GM12865 (cell line): ENCODE results near the gene FBLIM1.

Experiments used
- DNase-seq: peaks from one replicate; pipeline ENCODE4 v3.0.0; 2010; ENCODE audit warnings: low read depth
- H3K4me3 ChIP-seq: 2 replicates; pipeline ENCODE4 v1.5.1; 2011; ENCODE audit warnings: mild to moderate bottlenecking, low read depth, low read length, control low read depth
- TF ChIP-seq, protein P1 (sequence below): IDR thresholded peaks from 2 replicates; pipeline ENCODE4 v1.5.1; 2011; ENCODE audit warnings: low read length, control low read depth, low read depth, inconsistent platforms; ENCODE audit not compliant: insufficient read depth; ENCODE audit errors: missing control alignments

The FBLIM1 gene

DNA sequence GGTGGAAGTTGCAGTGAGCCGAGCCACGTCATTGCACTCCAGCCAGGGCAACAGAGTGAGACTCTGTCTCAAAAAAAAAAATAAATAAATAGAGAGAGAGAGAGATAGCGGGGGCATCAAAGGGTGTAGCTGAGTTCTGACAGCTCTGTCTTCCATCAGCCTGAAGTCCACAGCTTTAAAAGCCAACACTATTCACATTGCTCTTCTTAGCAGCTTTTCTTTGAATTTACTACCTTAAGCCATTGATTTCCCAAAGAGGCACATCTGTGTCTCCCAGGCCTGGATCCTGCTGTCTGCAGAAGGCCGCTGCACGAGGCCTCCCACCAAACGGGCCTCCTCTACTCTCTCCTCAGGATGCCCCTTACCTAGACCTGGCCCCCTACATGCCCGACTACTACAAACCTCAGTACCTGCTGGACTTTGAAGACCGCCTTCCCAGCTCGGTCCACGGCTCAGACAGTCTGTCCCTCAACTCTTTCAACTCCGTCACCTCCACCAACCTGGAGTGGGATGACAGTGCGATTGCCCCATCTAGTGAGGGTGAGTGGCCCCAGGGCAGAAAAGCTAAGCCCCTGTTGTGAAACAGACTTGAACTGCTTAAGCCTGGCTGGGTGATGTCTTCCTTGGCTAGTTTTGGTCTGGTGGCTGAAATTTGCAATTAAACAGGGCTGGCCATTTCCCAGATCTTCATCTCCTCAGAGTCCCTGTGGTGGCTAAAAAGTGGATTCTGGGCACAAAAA is 39.0 kb upstream of the FBLIM1 start:
- DNase-seq = no peak
- no peak overlapping the region for H3K4me3 ChIP-seq
- TF ChIP-seq, protein P1, sequence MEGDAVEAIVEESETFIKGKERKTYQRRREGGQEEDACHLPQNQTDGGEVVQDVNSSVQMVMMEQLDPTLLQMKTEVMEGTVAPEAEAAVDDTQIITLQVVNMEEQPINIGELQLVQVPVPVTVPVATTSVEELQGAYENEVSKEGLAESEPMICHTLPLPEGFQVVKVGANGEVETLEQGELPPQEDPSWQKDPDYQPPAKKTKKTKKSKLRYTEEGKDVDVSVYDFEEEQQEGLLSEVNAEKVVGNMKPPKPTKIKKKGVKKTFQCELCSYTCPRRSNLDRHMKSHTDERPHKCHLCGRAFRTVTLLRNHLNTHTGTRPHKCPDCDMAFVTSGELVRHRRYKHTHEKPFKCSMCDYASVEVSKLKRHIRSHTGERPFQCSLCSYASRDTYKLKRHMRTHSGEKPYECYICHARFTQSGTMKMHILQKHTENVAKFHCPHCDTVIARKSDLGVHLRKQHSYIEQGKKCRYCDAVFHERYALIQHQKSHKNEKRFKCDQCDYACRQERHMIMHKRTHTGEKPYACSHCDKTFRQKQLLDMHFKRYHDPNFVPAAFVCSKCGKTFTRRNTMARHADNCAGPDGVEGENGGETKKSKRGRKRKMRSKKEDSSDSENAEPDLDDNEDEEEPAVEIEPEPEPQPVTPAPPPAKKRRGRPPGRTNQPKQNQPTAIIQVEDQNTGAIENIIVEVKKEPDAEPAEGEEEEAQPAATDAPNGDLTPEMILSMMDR = no peak

DNA sequence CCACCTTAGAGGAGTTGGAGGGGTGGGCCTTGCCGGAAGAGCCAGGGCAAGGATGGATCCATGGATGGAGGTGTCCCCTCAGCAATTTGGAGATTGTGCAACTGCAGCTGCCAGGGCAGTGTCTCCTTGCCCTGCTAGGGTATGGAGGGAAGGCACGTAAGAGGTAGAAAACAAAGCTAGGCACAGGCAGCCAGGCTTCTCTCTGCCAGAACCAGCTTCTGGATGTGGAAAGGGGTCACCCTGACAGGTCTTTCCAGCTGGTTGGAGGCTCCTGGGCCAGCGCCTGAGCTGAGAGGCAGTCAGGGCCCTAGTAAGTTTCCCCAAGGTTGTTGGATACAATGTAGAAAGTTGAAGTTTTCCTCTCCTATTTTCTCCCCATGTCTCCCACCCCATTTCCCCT is 37.7 kb upstream of the FBLIM1 start:
- TF ChIP-seq, protein P1 = no peak
- no peak for DNase-seq
- H3K4me3 ChIP-seq = no peak overlapping the region

- TF ChIP-seq, protein P1 = no peak
- no peak for DNase-seq
- H3K4me3 ChIP-seq = no peak overlapping the region
Observed at GRCh38 chr1:15722411-15722810, 36.2 kb upstream of the FBLIM1 start.

GRCh38 chr1:15722836-15723532 is 35.6 kb upstream of the FBLIM1 start:
- DNase-seq = no peak
- no peak overlapping the region for H3K4me3 ChIP-seq

GRCh38 chr1:15723631-15724246 is 34.9 kb upstream of the FBLIM1 start:
- no peak for DNase-seq
- TF ChIP-seq, protein P1 = no peak
- no peak overlapping the region for H3K4me3 ChIP-seq

More at GRCh38 chr1:15722836-15723532, 35.6 kb upstream of the FBLIM1 start:
- TF ChIP-seq, protein P1 = no peak

- TF ChIP-seq, protein P1 = no peak
Observed at GRCh38 chr1:15724949-15725880, 33.4 kb upstream of the FBLIM1 start.

More at GRCh38 chr1:15724949-15725880, 33.4 kb upstream of the FBLIM1 start:
- DNase-seq = no peak
- H3K4me3 ChIP-seq = no peak overlapping the region
